Measurements from ENCODE around the gene CDC16.

Gene CDC16

GRCh38 chr13:114303700-114304327 lies 69.1 kb downstream of the CDC16 start:
- no peak for DNase-seq

- no peak for DNase-seq
Measured at GRCh38 chr13:114304346-114305034, 69.8 kb downstream of the CDC16 start.

GRCh38 chr13:114309086-114309485 lies 74.4 kb downstream of the CDC16 start:
- no peak for DNase-seq

GRCh38 chr13:114309806-114310410 lies 75.2 kb downstream of the CDC16 start:
- DNase-seq = no peak

- DNase-seq = no peak
Measured at GRCh38 chr13:114310956-114311355, 76.3 kb downstream of the CDC16 start.

GRCh38 chr13:114311387-114311786 lies 76.7 kb downstream of the CDC16 start:
- DNase-seq = no peak

GRCh38 chr13:114311908-114312307 lies 77.2 kb downstream of the CDC16 start:
- no peak for DNase-seq

GRCh38 chr13:114313061-114313860 lies 78.6 kb downstream of the CDC16 start:
- DNase-seq = no peak

- DNase-seq = peak; percentile 78
Measured at GRCh38 chr13:114314074-114314912, 79.6 kb downstream of the CDC16 start, which contains the start of gene CHAMP1. TSS of gene CHAMP1 (plus strand) at chr13:114314503. CDS start at chr13:114323843, 9,340 bp downstream.

- DNase-seq = no peak
Measured at GRCh38 chr13:114315074-114315785, 80.5 kb downstream of the CDC16 start.

GRCh38 chr13:114318624-114319023 lies 83.9 kb downstream of the CDC16 start:
- no peak for DNase-seq

GRCh38 chr13:114319441-114319913 lies 84.8 kb downstream of the CDC16 start:
- DNase-seq = no peak

- no peak for DNase-seq
Measured at GRCh38 chr13:114320065-114320464, 85.4 kb downstream of the CDC16 start.

- DNase-seq = no peak
Measured at GRCh38 chr13:114321256-114321655, 86.6 kb downstream of the CDC16 start.

All from T-helper 9 cell (primary cell).